Stimulated activated CD4-positive, alpha-beta T cell treated with anti-CD3 and anti-CD28 coated beads, TNF-alpha, amount 100 ng/mL, for 48 hours (primary cell): Measurements from ENCODE around the gene BRIP1.
"Not testable (repeated sequence)": the region's sequence is repeated elsewhere in the genome, so short reads cannot be mapped to it uniquely, and the experiment has no call there.

Source experiments
- DNase-seq, 3 donors: peaks; one replicate each; pipeline ENCODE4 v3.0.0-alpha.2; 2020; ENCODE audit warnings: low read depth in 3 of 3

The BRIP1 gene

DNA sequence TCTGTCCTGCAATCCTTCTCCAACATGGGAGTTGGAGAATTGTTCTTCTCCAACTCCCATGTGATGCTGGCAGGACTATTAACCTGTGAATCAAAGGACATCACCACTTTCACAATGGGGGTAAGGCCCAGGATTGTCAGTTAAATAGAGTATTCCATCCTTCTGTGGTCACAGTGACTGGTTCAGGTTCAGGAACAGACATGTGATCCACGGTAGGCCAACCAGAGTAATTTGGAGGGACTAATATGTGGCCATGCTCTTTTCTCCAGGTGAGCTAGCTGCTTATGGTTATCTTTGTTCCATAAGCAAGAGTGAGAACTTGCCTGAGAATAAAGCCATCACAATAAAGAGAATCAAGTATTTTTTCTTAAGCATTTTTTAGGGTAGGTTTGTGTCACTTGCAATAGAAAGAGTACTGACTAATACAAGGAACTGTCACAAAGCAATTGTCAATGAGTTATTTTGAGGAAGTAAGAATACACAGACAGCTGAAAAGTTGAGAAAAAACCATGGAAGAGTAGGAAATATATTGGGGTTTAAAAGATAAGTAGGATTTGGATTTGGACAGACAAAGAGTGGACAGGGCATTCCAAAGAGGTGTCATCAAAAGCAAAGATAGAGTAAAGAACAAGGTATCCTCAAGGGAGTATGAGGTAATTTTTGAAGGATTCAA lies 63.4 kb downstream of the BRIP1 start:
- no peak for DNase-seq

DNA sequence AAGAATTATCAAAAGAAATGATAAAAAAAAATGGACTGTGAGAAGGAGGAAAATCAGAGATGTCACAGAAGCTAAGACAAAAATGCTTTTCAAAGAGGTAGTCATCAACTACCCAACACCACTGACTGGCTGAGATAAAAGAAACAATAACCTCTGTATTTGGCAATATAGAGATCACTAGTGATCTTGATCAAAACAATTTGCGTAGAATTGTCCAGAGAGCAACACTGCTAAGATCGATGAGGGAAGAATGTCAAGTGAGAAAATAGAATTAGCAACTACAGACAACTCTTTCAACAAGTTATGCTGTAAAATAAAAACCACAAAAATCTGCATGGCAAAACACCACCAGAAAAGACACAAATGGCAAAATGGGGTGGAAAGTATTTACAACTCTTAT lies 66.0 kb downstream of the BRIP1 start:
- no peak for DNase-seq

DNA sequence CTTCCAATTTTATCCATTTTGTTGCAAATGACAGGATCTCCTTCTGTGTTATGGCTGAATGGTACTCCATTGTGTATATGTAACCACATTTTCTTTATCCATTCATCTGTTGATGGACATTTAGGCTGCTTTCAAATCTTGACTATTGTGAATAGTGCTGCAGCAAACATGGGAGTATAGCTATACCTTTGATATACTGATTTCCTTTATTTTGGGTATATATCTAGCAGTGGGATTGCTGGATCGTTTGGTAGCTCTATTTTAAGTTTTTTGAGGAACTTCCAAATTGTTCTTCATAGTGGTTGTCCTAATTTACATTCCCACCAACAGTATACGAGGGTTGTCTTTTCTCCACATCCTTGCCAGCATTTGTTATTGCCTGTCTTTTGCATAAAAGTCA lies 67.8 kb downstream of the BRIP1 start:
- DNase-seq = no peak

DNA sequence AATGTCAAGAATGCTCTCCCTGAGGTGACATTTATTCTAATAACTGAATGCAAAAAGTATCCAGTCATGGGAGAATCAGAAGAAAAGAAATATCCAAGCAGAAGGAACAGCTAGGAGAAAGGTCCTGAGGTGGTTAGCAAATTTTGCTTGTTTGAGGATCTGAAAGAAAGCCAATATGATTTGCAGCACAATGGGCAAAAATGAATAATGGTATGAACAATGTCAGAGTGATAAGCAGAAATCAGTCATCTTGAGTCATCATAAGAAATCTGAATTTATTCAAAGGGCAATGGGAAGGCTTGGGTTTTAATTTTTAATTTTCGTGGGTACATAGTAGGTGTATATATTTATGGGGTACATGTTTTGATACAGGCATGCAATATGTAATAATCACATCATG lies 68.5 kb downstream of the BRIP1 start:
- no peak for DNase-seq

DNA sequence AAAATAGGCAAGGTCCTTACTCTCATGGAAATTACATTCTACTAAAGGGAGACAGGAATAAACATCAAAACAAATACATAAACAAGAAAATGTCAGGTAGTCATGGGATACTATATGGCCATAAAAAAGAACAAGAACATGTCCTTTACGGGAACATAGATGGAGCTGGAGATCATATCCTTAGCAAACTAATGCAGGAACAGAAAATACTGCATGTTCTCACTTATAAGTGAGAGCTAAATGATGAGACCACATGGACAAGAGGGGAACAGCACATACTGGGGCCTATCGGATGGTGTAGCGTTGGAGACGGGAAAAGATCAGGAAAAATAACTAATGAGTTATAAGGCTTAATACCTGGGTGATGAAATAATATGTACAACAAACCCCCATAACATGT lies 69.1 kb downstream of the BRIP1 start:
- no peak for DNase-seq

DNA sequence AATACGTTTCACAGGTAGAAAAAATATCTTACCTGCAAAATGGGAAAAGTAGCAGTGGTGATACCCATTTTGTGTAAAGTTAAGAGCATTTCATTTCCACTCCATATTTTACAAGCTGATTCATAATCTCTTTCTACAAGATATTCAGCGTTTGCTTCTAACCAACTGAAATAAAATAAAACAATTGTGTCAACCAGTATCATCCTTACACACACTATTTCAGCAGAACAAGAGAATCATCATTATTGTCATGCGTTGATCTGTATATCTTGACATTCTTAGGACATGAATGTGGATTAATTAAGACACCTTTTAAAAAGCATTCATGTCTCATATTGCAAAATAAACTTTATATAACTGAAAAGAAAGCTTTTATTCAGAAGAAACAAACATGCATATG lies 69.8 kb downstream of the BRIP1 start:
- DNase-seq = no peak

DNA sequence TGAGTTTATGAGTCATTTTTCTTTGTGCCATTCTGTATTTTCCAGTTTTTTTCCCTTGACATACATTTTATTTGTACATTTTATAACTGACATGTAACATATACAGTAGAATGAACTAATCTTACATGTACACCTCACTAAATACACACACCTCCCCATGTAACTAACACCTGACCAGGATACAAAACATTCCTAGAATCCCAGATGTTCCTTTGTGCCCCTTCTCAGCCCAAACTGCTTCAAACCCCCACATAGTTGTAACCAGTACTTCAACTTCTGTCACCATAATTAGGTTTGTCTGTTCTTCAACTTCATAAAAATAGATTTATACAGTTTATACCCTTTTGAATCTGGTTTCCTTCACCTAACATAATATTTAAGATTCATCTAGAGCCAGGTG lies 73.5 kb downstream of the BRIP1 start:
- DNase-seq = no peak

DNA sequence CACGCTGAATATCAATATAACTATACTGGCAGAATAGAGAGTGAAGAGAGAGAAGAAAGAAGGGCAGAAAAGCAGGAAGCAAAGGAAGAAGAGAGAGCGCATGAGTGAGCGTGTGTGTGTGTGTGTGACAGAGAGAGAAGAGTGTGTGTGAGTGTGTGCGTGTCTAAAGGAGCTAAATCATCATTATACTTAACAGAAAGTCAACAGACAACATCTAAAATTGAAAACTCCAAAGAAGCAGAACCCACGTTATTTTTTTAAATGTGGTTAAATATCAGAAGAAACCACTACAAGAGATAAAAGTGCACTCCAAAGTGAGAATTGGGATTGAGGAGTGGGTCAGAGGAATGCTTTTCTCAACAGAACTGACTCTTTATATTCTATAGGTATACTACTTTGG lies 77.2 kb downstream of the BRIP1 start:
- DNase-seq = no peak

DNA sequence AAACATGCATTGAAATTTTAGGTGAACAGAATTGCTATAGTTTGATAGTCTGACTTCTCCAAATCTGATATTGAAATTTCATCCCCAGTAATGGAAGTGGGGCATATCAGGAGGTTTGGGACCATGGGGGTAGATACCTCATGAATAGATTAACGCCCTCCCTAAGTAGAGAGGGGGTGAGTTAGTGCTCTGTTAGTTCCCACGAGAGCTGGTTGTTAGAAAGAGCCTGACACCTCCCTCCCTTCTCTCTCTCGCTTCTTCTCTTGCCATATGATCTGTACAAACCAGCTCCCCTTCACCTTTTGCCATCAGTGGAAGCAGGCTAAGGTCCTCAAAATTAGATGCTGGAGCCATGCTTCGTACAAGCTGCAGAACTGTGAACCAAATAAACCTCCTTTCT lies 78.8 kb downstream of the BRIP1 start:
- no peak for DNase-seq

DNA sequence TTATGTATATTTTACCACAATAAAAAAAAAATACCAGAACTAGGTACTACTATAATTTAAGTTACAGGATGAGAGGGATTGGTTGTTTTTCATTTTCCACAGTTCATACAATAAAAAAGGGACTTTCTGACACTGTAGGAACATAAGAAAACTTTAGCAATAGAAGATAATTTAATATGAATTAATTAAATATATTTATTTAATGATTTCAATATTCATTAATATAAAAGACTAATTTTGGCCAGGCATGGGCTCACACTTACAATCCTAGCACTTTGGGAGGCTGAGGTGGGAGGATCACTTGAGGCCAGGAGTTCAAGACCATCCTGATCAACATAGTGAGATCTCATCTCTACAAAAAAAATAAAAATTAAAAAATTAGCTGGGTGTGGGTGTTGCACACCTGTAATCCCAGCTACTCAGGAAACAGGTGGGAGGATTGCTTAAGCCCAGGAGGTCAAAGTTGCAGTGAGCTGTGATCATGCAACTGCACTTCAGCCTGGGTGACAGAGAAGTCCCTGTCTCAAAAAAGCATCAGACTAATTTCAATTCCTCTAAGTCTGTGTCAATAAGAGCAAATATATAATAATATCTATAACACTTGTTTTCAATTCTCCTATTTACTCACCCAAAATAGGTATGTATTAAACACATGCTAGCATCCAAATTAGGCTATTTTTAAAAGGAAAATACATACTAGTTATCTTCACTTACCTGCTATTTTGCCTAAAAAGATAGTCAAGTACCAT lies 79.6 kb downstream of the BRIP1 start:
- DNase-seq = no peak

DNA sequence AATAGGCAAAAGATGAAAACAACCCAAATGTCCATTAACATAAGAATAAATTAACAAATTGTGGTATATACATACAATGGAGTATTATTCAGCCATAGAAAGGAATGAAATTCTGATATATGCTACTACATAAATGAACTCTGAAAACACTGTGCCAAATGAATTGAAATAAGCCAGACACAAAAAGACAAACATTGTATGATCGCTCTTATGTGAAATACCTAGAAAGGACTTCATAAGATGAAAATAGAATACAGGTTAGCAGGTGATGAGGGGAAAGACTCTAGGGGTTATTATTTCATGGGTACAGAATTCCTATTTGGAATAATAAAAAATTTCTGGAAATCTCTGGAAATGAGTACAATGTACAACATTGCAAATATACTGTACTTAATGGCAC lies 80.2 kb downstream of the BRIP1 start:
- DNase-seq = no peak

DNA sequence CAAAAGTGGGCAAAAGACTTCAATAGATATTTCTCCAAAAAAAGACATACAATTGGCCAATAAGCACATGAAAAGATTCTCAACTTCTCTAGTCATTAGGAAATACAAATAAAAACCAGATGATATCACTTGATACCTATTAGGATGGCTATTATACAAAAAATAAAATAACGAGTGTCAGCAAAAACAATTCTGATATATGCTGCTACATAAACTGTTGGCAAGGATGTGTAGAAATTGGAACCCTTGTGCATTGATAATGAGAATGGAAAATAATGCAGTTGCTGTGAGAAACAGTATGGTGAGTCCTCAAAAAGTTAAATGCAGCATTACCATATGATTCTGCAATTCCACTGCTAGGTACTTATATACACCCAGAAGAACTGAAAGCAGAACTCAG lies 80.6 kb downstream of the BRIP1 start:
- DNase-seq = no peak

DNA sequence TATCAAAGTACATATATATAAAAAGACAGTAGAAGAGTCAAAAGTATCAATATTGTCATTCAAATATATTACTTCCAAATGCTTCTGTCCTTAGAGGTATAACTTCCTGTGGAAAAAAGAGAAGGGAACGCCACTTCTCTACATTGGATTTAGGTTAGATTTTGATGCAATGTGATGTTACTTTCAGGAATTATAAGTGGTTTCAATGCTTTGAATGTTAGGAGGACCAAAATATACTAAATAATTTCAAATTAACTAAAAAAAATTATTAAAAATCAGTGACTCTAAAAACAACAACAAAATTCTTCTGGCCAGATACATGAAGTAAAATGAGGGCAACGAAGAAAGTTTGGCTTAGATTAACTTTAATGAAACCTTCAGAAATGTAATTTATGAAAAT lies 88.0 kb downstream of the BRIP1 start:
- DNase-seq = no peak

DNA sequence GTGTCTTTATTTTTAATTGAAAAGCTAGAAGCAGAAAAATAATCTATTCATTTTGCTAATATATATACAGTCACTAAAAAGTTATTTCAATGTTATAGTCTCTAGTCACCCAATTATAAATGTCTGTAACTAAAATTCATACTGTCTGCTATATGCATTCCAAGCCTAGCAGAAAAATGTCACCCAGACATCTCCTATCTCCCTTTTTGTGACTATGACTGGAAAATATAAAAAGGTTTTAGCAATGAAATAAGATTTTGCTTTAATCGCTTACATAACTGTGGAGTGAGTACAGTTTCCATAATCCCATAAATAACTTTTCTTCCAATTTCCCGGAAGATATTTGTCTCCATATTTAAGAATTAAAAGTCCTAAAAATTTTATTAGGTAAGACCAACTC lies 88.6 kb downstream of the BRIP1 start:
- DNase-seq = no peak

DNA sequence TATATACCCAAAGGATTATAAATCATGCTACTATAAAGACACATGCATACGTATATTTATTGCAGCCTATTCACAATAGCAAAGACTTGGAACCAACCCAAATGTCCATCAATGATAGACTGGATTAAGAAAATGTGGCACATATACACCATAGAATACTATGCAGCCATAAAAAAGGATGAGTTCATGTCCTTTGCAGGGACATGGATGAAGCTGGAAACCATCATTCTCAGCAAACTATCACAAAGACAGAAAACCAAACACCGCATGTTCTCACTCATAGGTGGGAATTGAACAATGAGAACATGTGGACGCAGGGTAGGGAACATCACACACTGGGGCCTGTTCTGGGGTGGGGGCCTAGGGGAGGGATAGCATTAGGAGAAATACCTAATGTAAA lies 89.2 kb downstream of the BRIP1 start:
- not testable (repeated sequence) for DNase-seq

DNA sequence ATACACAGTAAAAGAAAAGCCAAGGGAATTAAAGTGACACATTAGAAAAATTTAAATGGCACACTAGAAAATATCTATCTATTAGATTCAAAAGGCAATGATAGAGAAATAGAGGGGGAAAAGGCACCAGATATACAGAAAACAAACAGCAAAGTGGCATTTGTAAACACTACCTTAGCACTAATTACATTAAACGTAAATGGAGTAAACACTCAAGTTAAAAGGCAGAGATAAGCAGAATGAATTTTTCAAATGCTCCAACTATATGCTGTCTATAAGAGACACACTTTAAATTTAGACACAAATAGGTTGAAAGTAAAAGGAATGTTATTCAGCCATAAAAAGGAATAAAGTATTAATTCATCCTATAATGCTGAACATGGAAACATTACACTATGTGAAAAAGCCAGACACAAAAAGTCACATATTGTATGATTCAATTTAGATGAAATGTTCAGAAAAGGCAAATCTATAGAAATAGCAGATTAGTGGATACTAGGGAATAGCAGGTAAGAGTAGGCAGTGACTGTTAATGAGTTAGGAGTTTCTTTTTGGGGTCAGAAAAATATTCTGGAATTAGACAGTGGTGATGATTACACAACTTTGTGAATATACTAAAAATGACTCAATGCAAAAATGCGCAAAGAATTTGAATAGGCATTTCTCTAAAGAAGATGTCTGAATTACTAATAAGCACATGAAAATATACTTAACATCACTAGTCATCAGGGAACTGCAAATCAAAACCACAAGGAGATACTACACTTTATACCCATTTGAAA lies 92.4 kb downstream of the BRIP1 start:
- no peak for DNase-seq

DNA sequence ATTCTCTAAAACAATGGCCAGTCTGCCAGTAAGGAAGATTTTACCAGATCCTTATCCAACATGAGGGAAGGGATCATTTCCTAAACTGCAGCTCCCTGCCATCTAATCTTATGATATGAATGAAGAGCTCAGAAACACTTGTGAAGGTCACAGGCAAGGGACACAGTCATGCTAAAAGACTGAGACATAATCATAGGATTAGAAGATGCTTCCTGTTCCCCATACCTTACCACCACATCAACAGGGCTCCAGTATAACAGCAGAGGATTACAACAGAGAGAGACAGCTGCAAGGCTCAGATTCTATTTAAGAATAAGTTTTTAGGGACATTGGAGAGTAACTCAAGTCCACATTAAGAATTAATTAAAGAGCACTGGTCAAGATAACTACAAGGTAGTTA lies 93.3 kb downstream of the BRIP1 start:
- no peak for DNase-seq

DNA sequence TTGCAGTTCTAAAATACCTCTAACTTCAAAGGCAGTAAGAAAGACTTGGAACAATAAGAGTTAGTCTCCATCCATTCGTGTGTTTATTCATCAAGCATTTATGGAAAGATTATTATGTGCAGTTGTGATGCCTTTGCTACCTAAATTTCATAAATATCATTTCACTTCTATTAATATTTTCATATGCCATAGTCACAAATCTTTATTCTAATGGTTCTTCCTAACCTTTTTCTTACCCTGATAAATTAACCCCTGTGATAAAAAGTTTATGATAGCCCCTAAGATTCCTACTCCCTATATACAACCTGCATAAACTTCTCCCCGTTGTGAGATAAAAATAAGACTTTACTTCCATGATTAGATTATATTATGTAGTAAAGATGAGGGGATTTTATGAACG lies 94.9 kb downstream of the BRIP1 start:
- DNase-seq = no peak

DNA sequence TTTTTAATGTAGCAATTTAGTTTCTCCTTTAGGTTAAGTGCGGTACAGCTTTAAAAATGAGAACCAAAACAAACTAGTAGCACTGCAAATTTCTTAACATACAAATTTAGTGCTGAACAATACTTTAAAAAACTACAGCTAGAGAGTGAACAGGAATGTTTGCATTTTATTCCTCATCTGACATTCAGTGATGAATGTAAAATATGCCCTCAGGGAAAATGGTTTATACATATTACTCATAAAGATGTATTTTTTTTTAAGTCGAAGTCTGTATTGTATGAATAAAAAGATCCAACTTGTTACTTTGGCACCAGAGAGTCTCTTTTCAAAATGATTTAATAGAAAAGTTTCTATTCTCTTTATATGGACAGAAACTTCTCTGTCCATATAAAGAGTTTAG lies 96.8 kb downstream of the BRIP1 start:
- no peak for DNase-seq

DNA sequence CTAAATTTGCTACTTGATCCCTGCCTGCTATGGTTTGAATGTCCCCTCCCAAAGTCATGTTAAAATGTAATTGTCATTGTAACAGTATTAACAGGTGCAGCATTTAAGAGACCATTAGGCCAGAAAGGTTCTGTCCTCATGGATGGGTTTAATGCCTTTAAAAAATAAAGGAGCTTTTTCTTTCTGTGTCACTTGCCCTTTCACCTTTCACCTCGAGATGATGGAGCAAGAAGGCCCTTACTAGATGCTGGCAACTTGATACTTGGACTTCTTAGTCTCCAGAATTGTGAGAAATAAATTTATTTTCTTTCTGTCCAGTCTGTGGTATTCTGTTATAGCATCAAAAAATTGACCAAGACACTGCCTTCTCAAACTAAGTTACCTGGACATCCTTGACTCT lies 98.5 kb downstream of the BRIP1 start:
- DNase-seq = no peak

DNA sequence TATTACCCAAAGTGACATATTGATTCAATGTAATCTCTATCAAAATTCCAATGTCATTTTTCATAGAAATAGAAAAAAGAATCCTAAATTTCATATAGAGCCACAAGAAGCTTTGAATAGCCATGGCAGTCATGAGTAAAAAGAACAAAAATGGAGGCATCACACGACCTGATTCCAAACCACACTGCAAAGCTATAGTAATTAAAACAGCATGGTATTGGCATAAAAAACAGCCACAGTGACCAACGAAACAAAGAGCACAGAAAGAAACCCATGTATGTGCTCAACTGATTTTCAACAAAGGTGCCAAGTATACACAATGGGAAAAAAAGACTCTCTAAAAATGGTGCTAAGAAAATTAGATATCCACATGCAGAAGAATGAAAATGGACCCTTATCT lies 101.5 kb downstream of the BRIP1 start:
- no peak for DNase-seq

DNA sequence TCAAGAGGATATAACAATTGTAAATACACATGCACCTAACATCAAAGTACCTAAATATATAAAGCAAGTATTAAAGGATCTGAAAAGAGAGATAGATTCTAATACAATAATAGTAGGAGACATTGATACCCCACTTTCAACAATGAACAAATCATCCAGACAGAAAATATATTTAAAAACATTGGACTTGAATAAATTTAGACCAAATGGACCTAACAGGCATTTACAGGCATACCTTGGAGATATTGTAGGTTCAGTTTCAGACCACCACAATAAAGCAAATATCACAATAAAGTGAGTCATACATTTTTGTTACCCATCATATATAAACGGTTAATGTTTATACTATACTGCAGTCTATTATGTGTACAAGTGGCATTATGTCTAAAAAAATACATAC lies 104.0 kb downstream of the BRIP1 start:
- DNase-seq = no peak

DNA sequence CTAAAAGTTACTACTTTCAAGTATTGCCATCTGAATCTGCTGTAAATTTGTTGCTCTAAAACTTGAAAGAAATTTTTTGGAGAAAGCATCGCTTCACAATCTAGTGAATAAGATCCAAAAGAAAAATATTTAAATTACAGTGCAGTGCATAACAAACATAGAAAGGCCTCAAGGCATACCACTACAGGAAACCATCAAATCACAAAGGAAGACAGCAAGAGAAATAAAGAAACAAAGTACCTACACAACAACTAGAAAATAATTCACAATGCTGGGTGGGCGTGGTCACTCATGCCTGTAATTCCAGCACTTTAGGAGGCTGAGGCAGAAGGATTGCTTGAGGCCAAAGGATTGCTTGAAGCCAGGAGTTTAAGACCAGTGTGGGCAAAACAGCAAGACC lies 104.9 kb downstream of the BRIP1 start:
- no peak for DNase-seq
